ENCODE results near the gene ACAP2.

GRCh38 chr3:195461594-195462307, 18.9 kb upstream of the ACAP2 start:
- TF ChIP-seq CTCF (IDR thresholded peaks at IDR 0.05; ENCODE audit: poor library complexity) = no peak
- TF ChIP-seq EZH2phosphoT487 (IDR thresholded peaks at IDR 0.05; ENCODE audit: low read depth, severe bottlenecking, unreplicated experiment) = no peak

All from hepatocyte (in vitro differentiated cells).